Measurements from ENCODE around the gene CSNK1G1. TPM values are rescaled to one million over a fixed set of nuclear protein-coding genes. Genes with fewer than 3 reads are reported as not detected.

The CSNK1G1 gene
- polyA plus RNA-seq, 1 donor from 2014 or later = 18.9 TPM

GRCh38 chr15:64354688-64355344 lies 1.2 kb downstream of the CSNK1G1 start:
- Histone ChIP-seq H2AFZ (ENCODE audit: low read depth, low read length) (no peak overlapping the region), H3K4me3 (ENCODE audit: low read length) (peak overlapping the region; percentile 87), H3K9me2 (ENCODE audit: insufficient read depth, low read length) (no peaks in the 10 kb centered on the region), H3K36me3 (ENCODE audit: insufficient read depth, low read length) (no peaks in the 10 kb centered on the region), H3K27me3 (ENCODE audit: insufficient read depth, low read depth, low read length) (no peaks in the 10 kb centered on the region), H3K9ac (ENCODE audit: low read length) (peak overlapping the region; percentile 85), H3K4me2 (ENCODE audit: low read length) (peak overlapping the region; percentile 85), H3K9me3 (ENCODE audit: low read length) (no peaks in the 10 kb centered on the region), H3K79me2 (replicated peaks; ENCODE audit: insufficient read depth, low read length) (peaks cover 30% of the 10 kb centered on the region), H4K20me1 (ENCODE audit: insufficient read depth) (no peaks in the 10 kb centered on the region), H3F3A (ENCODE audit: insufficient read depth, low read length, poor library complexity, severe bottlenecking) (no peaks in the 10 kb centered on the region), H3K27ac (ENCODE audit: low read length) (peak overlapping the region; percentile 83)
- TF ChIP-seq POLR2AphosphoS5 (IDR thresholded peaks at IDR 0.05) (no peak), TAF1 (IDR thresholded peaks at IDR 0.05; ENCODE audit: low read depth) (no peak), REST (IDR thresholded peaks at IDR 0.05; ENCODE audit: borderline replicate concordance) (no peak)

- no peaks in the 10 kb centered on the region for H3K9me2 ChIP-seq (ENCODE audit: insufficient read depth, low read length)
- no peaks in the 10 kb centered on the region for H4K20me1 ChIP-seq (ENCODE audit: insufficient read depth)
- peaks cover 36% of the 10 kb centered on the region for H3K79me2 ChIP-seq (replicated peaks; ENCODE audit: insufficient read depth, low read length)
- no peaks in the 10 kb centered on the region for H3K9me3 ChIP-seq (ENCODE audit: low read length)
- no peak overlapping the region for H3K27ac ChIP-seq (ENCODE audit: low read length)
- H3K27me3 ChIP-seq (ENCODE audit: insufficient read depth, low read depth, low read length) = no peaks in the 10 kb centered on the region
- no peaks in the 10 kb centered on the region for H3K36me3 ChIP-seq (ENCODE audit: insufficient read depth, low read length)
- TF ChIP-seq CTCF (IDR thresholded peaks at IDR 0.05; ENCODE audit: poor library complexity, severe bottlenecking) = no peak
- TF ChIP-seq SMC3 (conservative IDR thresholded peaks at IDR 0.05; ENCODE audit: poor library complexity) = no peak
- TF ChIP-seq MXI1 (conservative IDR thresholded peaks at IDR 0.05; ENCODE audit: poor library complexity, severe bottlenecking) = no peak
- TF ChIP-seq POLR2AphosphoS5 (IDR thresholded peaks at IDR 0.05) = no peak
- no peak for TF ChIP-seq REST (IDR thresholded peaks at IDR 0.05; ENCODE audit: borderline replicate concordance)
- TF ChIP-seq EP300 (conservative IDR thresholded peaks at IDR 0.05; ENCODE audit: poor library complexity, severe bottlenecking) = no peak
- TF ChIP-seq TAF1 (IDR thresholded peaks at IDR 0.05; ENCODE audit: low read depth) = no peak
- TF ChIP-seq RAD21 (conservative IDR thresholded peaks at IDR 0.05) = no peak
- no peak for TF ChIP-seq EZH2 (IDR thresholded peaks at IDR 0.05; ENCODE audit: borderline replicate concordance, insufficient read depth, low read length, poor library complexity, severe bottlenecking)
- no peaks in the 10 kb centered on the region for H3F3A ChIP-seq (ENCODE audit: insufficient read depth, low read length, poor library complexity, severe bottlenecking)
- H3K4me3 ChIP-seq (ENCODE audit: low read length) = no peak overlapping the region
- H3K4me2 ChIP-seq (ENCODE audit: low read length) = no peak overlapping the region
- no peak overlapping the region for H3K9ac ChIP-seq (ENCODE audit: low read length)
- no peak overlapping the region for H2AFZ ChIP-seq (ENCODE audit: low read depth, low read length)
Measured at GRCh38 chr15:64351265-64351664, 4.7 kb downstream of the CSNK1G1 start.
